Heart left ventricle (tissue), 16 donors: Measurements from ENCODE around the gene KLF15. TPM values are rescaled to one million over a fixed set of nuclear protein-coding genes. Genes with fewer than 3 reads are reported as not detected.
A peak's percentile ranks its signal among the peaks of the same experiment; 100 is the strongest.

Source experiments
- ATAC-seq, 4 donors: fragments of 200-7000 bp; cut with Tn5 transposase; one replicate each; pipeline ENCODE4 v1.9.1; 2020 to 2022; ENCODE audit warnings: moderate library complexity in 4 of 4, mild to moderate bottlenecking in 3 of 4, moderate number of reproducible peaks in 1 of 4
- DNase-seq, 5 donors: peaks; one replicate each; pipeline ENCODE4 v3.0.0-alpha.2; 2020
- H3K27ac ChIP-seq, 12 donors: fragments of 200-600 bp; sonication (generic) in 4 of 12; one replicate each; pipeline versions ENCODE4 v1.5.0 to v1.8.0; 2016 to 2022; ENCODE audit warnings: mild to moderate bottlenecking in 2 of 12
- H3K27me3 ChIP-seq, 9 donors: fragments of 200-600 bp; sonication (generic) in 2 of 9; one replicate each; pipeline versions ENCODE4 v1.5.1 to v1.8.0; 2016 to 2022; ENCODE audit warnings: mild to moderate bottlenecking in 3 of 9
- H3K36me3 ChIP-seq, 9 donors: fragments of 200-600 bp; sonication (generic) in 2 of 9; one replicate each; pipeline versions ENCODE4 v1.5.0 to v1.8.0; 2018 to 2022; ENCODE audit warnings: mild to moderate bottlenecking in 2 of 9
- H3K4me1 ChIP-seq, 12 donors: fragments of 200-600 bp; sonication (generic) in 4 of 12; one replicate each; pipeline versions ENCODE4 v1.5.0 to v1.8.0; 2016 to 2022; ENCODE audit warnings: mild to moderate bottlenecking in 3 of 12
- H3K4me3 ChIP-seq, 12 donors: fragments of 200-600 bp; sonication (generic) in 4 of 12; one replicate each; pipeline versions ENCODE4 v1.5.0 to v1.8.0; 2017 to 2022; ENCODE audit warnings: mild to moderate bottlenecking in 9 of 12, moderate library complexity in 4 of 12
- H3K9me3 ChIP-seq, 12 donors: fragments of 200-600 bp; sonication (generic) in 4 of 12; one replicate each; pipeline versions ENCODE4 v1.5.0 to v1.8.0; 2016 to 2022; ENCODE audit warnings: mild to moderate bottlenecking in 1 of 12
- CTCF ChIP-seq, 12 donors: fragments of 200-600 bp; sonication (generic) in 4 of 12; IDR thresholded peaks; one replicate each; pipeline versions ENCODE4 v1.5.0 to v1.8.0; 2018 to 2022; ENCODE audit warnings: antibody characterized with exemption in 12 of 12, mild to moderate bottlenecking in 5 of 12
- POLR2A ChIP-seq, 2 donors: fragments of 450-650 bp; IDR thresholded peaks; one replicate each; pipeline ENCODE4 v1.6.1; 2017; ENCODE audit warnings: antibody characterized with exemption in 2 of 2, mild to moderate bottlenecking in 2 of 2, moderate library complexity in 2 of 2
- WGBS, 4 donors: extraction: QIAGEN DNeasy Blood & Tissue Kit in 2 of 4; methylation state at CpG; one replicate each; pipeline versions ENCODE4 v1.1.5 to v1.1.7; 2013 to 2018; 5-methylcytosine and 5-hydroxymethylcytosine counted together
- intact Hi-C, 10 donors: fragments of 100-400 bp; cut with DNase I; formaldehyde crosslinking; loops; one replicate each; pipeline versions ENCODE4 v1.11.1 to v1.14.2; 2022
- long read RNA-seq, 3 donors: library from polyadenylated mRNA; unstranded; transcript quantifications; one replicate each; pipeline ENCODE4 v2.0.0, GENCODE V29; 2020 to 2021
- polyA plus RNA-seq, 2 donors: library from polyadenylated mRNA; stranded (reverse); fragments of 200-250 nt; gene quantifications; one replicate each; pipeline ENCODE4 v1.2.3, GENCODE V29; 2013
- total RNA-seq, 9 donors: library from RNA; depleted of rRNA in 2 of 9; stranded (reverse); fragments of >200 nt in 2 of 9; fragmentation: NEBNext Ultra II Directional in 3 of 9; extraction: Animal tissue kit (Norgen Biotek cat#: 25700) in 3 of 9; gene quantifications; one replicate each; pipeline versions ENCODE4 v1.1.0 to v1.2.4, GENCODE V29; 2016 to 2023
- donor health status: ischemic (EF 13 %, LVEDD 7.1; RV severe dilation, severe dysfunction).
- donor health status: healthy with polysubstance abuse.
- donor health status: DM: no; HTN: yes; CAD: no.
- donor health status: DM: no; HTN: no; CAD: no.
- donor health status: ischemic (EF 25% LVEDD 6.9; RV normal size, moderate dysfunction).
- donor health status: ischemic (EF 25% LVEDD 5.7; RV mildly dilated, moderate dysfunction).
- donor health status: healthy.
- donor health status: DM: yes; HTN: yes; CAD: no.
- donor health status: ischemic (EF 35%, LVEDD 5.7; RV mildly dilated, moderate dysfunction).
- donor health status: nonischemic (EF 11% LVEDD 7.7; RV severe dilation, severe dysfunction).
- donor health status: DM: yes; HTN: yes; CAD: no.
- donor health status: PGD.
- donor health status: ischemic (EF 29% LVEDD 5.4; RV normal size, mild dysfunction).
- donor health status: nonischemic (EF 23%, LVEDD 6.1; RV moderate dilation, normal function).

KLF15 gene
- total RNA-seq (10 to 100 TPM; 10.5 to 85.8 (median 31.0) TPM), polyA plus RNA-seq (10 to 100 TPM; 39.9 to 70.6 TPM)
- long read RNA-seq, donor 1, partial matches to known transcripts = 1 of 4 reads
- long read RNA-seq, donor 1, other reads (novel, unspliced or antisense) = 3 of 4 reads
- long read RNA-seq, donor 2, partial matches to known transcripts = 0 of 3 reads
- long read RNA-seq, donor 2, other reads (novel, unspliced or antisense) = 3 of 3 reads
- long read RNA-seq, donor 3, partial matches to known transcripts = 3 of 11 reads
- long read RNA-seq, donor 3, other reads (novel, unspliced or antisense) = 7 of 11 reads

- H3K4me3 ChIP-seq = peak within 1 kb of the TSS; percentile 53 to 95 (median 70)
- H3K9me3 ChIP-seq = peaks cover 0 to 10% (median 0%) of the 10 kb centered on the region in 12 donors
- peak; percentile 36 to 80 for TF ChIP-seq POLR2A (IDR thresholded peaks at IDR 0.05)
- no peak for TF ChIP-seq CTCF (IDR thresholded peaks at IDR 0.05)
- intact Hi-C loops = loop anchor here in 7 of 10 donors (2.0 to 10.0 kb wide), 6 partner anchors 31 to 275 kb away; partner anchors contain the start of genes SLC41A3 (in 1 of the 7) and ZXDC (in 1 of the 7)
- peaks cover 0 to 53% (median 30%) of the 10 kb centered on the region in 12 donors for H3K4me1 ChIP-seq
- ATAC-seq = peak in 3 of 4 donors; percentile 63 to 77 (median 76)
- peak; percentile 86 to 93 (median 90) for DNase-seq
- H3K27ac ChIP-seq = peak within 1 kb of the TSS; percentile 84 to 100 (median 95)
- peaks cover 0 to under 1% (median 0%) of the 10 kb centered on the region in 9 donors for H3K36me3 ChIP-seq
- H3K27me3 ChIP-seq = peaks cover 0 to 40% (median 0%) of the 10 kb centered on the region in 9 donors
- 0 to 1% (median 0%) methylated on average over 21 to 86 of the region's 86 CpGs for WGBS, 4 donors
These were observed at the start of gene KLF15 for GRCh38 chr3:126357295-126358037. Gene KLF15, minus strand, starts transcription at chr3:126357408. Its CDS starts 4,486 bp downstream, at chr3:126352922.

GRCh38 chr3:126406389-126407296 lies 49.4 kb upstream of the KLF15 start:
- no peak overlapping the region for H3K27ac ChIP-seq
- no peak for ATAC-seq
- H3K4me1 ChIP-seq = no peaks in the 10 kb centered on the region
- H3K27me3 ChIP-seq = peaks cover 0 to 21% (median 0%) of the 10 kb centered on the region in 9 donors
- intact Hi-C loops = no loop called here
- WGBS, 4 donors = 82 to 94% (median 83%) methylated on average over 8 to 15 of the region's 15 CpGs
- no peak for DNase-seq
- no peak for TF ChIP-seq CTCF (IDR thresholded peaks at IDR 0.05)
- TF ChIP-seq POLR2A (IDR thresholded peaks at IDR 0.05) = no peak
- H3K9me3 ChIP-seq = no peaks in the 10 kb centered on the region
- H3K36me3 ChIP-seq = no peaks in the 10 kb centered on the region
- H3K4me3 ChIP-seq = no peak overlapping the region

GRCh38 chr3:126402666-126403302 lies 45.6 kb upstream of the KLF15 start:
- H3K4me3 ChIP-seq = no peak overlapping the region
- no peaks in the 10 kb centered on the region for H3K4me1 ChIP-seq
- H3K36me3 ChIP-seq = no peaks in the 10 kb centered on the region
- peaks cover 0 to 21% (median 0%) of the 10 kb centered on the region in 9 donors for H3K27me3 ChIP-seq
- 81 to 85% (median 82%) methylated on average over 12 of the region's 12 CpGs for WGBS, 4 donors
- no peaks in the 10 kb centered on the region for H3K9me3 ChIP-seq
- TF ChIP-seq CTCF (IDR thresholded peaks at IDR 0.05) (no peak), POLR2A (IDR thresholded peaks at IDR 0.05) (no peak)
- DNase-seq = no peak
- ATAC-seq = no peak
- H3K27ac ChIP-seq = no peak overlapping the region
- intact Hi-C loops = no loop called here
